GM12891 (cell line): ENCODE data around the gene PPP1R3F.

Experiments used
- PAX5 ChIP-seq: IDR thresholded peaks from 2 replicates; pipeline ENCODE4 v1.6.1; 2011; ENCODE audit warnings: low read length, moderate library complexity, mild to moderate bottlenecking; ENCODE audit not compliant: insufficient read depth, severe bottlenecking
- POLR2A ChIP-seq: IDR thresholded peaks from 2 replicates; pipeline ENCODE4 v1.6.1; 2011; ENCODE audit warnings: low read depth, low read length, control low read depth
- POLR2AphosphoS5 ChIP-seq: IDR thresholded peaks from 2 replicates; pipeline ENCODE4 v1.6.1; 2011; ENCODE audit warnings: low read depth, low read length, control low read depth
- POU2F2 ChIP-seq: IDR thresholded peaks from 2 replicates; pipeline ENCODE4 v1.6.1; 2011; ENCODE audit warnings: low read depth, mild to moderate bottlenecking, control low read depth, low read length, moderate library complexity
- SPI1 ChIP-seq: IDR thresholded peaks from 2 replicates; pipeline ENCODE4 v1.6.1; 2011; ENCODE audit warnings: low read depth, low read length, control low read depth
- TAF1 ChIP-seq: IDR thresholded peaks from 2 replicates; pipeline ENCODE4 v1.6.1; 2011; ENCODE audit warnings: low read depth, low read length, control low read depth

DNA sequence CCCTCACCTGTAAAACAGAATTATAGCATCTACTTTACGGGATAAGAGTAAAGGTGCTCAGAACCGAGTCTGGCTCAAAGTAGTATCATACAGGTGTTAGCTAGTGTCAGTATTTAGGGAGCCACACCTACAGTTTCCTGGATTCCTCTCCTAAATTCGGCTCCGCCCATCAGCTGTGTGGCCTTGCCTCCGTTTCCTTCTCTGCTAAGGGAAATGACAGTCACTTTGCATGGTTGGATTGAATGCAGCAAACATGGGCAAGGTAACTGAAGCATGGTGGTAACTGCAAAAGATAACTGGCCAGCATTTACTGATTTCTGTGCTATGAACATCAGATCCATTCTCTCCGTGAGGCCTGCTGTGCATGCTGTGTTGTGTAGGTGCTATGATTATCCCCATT lies 2.8 kb downstream of the PPP1R3F start:
- TF ChIP-seq POLR2A: no peak
- TF ChIP-seq POLR2AphosphoS5: no peak
- TF ChIP-seq TAF1: no peak
- TF ChIP-seq POU2F2: no peak
- TF ChIP-seq PAX5: no peak
- TF ChIP-seq SPI1: no peak
